D721Med (cell line): ENCODE measurements around the gene TMC7.

Source experiments
- DNase-seq: peaks from one replicate; pipeline ENCODE4 v3.0.0; 2011; ENCODE audit warnings: low spot score; ENCODE audit not compliant: insufficient read length
- FAIRE-seq: peaks from 2 replicates; lab custom pipeline; 2011; peaks lifted over from hg19 to GRCh38; lab: Jason Lieb, UNC
- TF ChIP-seq, protein P1 (sequence below): IDR thresholded peaks from 2 replicates; pipeline ENCODE4 v1.5.1; 2012; ENCODE audit warnings: mild to moderate bottlenecking, control low read depth; ENCODE audit not compliant: insufficient read depth; ENCODE audit errors: missing control alignments

Gene TMC7

GRCh38 chr16:19044769-19045168, 61.0 kb downstream of the TMC7 start:
- TF ChIP-seq, protein P1, sequence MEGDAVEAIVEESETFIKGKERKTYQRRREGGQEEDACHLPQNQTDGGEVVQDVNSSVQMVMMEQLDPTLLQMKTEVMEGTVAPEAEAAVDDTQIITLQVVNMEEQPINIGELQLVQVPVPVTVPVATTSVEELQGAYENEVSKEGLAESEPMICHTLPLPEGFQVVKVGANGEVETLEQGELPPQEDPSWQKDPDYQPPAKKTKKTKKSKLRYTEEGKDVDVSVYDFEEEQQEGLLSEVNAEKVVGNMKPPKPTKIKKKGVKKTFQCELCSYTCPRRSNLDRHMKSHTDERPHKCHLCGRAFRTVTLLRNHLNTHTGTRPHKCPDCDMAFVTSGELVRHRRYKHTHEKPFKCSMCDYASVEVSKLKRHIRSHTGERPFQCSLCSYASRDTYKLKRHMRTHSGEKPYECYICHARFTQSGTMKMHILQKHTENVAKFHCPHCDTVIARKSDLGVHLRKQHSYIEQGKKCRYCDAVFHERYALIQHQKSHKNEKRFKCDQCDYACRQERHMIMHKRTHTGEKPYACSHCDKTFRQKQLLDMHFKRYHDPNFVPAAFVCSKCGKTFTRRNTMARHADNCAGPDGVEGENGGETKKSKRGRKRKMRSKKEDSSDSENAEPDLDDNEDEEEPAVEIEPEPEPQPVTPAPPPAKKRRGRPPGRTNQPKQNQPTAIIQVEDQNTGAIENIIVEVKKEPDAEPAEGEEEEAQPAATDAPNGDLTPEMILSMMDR = no peak
- FAIRE-seq (no peak), DNase-seq (no peak)

GRCh38 chr16:19046062-19046461, 62.3 kb downstream of the TMC7 start:
- TF ChIP-seq, protein P1 = no peak
- no peak for DNase-seq
- no peak for FAIRE-seq

DNA sequence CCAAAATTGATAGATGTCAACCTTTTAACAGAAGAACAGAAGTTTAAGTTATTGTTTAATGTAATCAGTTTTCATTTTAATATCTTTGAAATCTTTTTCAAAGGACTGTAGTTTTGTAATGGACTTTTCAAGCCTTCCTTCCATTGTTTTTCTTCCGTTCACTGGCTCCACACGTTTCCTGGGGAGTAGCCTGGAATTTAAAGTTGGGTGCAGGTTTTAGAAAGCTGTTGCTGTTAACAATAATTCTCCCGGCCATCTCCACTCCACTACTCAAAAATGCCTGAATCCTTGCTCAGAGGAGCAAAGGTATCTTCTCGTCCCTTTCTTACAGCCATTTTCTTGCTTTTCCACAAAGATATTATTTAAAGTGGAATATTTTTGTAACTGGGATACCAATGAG, 79.0 kb downstream of the TMC7 start:
- TF ChIP-seq, protein P1 = no peak
- FAIRE-seq = no peak
- DNase-seq = no peak

GRCh38 chr16:19066988-19067348, 83.2 kb downstream of the TMC7 start:
- TF ChIP-seq, protein P1 = no peak
- DNase-seq (no peak), FAIRE-seq (no peak)

GRCh38 chr16:19067349-19068236, 83.9 kb downstream of the TMC7 start, which contains the start of gene COQ7:
Gene COQ7 (plus strand): TSS chr16:19067614. CDS start chr16:19067665, 51 bp downstream.
- FAIRE-seq (peak; percentile 71), DNase-seq (peak; percentile 50)
- TF ChIP-seq, protein P1 = no peak

- DNase-seq (no peak), FAIRE-seq (no peak)
- TF ChIP-seq, protein P1 = no peak
Observed at GRCh38 chr16:19068237-19068815, 84.6 kb downstream of the TMC7 start.
